ENCODE data around the gene DDC.

DDC gene

DNA sequence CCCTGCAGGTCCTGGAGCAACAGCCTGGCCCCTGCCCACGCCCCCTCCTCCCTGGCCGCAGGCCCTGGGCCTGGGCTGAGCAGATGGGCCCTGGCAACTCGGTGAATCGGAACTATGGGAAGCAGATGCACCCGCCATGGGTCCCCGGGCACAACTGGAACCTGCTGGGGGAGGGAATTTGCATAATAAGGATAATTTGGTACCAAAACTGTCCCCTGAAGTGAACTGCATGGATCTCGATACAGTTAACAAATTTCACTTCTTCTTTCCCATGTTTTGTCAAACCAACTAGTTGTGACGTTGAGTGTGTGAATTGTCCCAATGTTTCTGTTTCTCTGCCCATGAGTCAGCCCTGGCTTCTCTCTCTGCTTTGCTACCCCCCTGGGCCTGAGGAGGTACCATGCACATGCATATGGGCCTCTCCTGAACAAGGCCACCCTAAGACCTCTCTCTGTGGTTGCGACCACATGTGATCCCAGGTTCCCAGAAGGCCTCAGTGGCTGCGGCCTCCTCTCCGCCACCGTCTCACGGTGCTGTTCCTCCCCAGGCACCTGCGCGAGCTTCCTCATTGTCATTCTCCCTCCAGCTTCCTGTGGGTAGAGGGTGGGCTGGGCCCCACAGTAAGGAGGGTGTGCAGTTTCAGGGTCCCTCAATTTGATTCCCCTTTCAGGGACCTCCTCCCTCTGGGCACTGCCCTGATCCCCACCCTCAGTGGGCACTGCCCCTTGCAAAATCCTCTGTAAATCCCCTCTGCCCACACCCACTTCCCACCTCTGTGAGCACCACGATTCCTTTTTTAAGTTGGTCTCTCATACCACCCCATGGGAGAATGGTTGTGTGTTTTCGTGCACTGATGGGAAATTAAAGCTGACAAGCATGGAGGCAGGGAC, 155.1 kb downstream of the DDC start:
- DNase-seq = peak; percentile 23
